ENCODE data around the gene MYB. TPM values are rescaled to one million over a fixed set of nuclear protein-coding genes. Genes with fewer than 3 reads are reported as not detected.

MYB gene
- total and polyA plus RNA-seq, 2 donors (not counting 1 experiment from before 2014, with no cell fraction given), result under 0.01 to 0.16 TPM

DNA sequence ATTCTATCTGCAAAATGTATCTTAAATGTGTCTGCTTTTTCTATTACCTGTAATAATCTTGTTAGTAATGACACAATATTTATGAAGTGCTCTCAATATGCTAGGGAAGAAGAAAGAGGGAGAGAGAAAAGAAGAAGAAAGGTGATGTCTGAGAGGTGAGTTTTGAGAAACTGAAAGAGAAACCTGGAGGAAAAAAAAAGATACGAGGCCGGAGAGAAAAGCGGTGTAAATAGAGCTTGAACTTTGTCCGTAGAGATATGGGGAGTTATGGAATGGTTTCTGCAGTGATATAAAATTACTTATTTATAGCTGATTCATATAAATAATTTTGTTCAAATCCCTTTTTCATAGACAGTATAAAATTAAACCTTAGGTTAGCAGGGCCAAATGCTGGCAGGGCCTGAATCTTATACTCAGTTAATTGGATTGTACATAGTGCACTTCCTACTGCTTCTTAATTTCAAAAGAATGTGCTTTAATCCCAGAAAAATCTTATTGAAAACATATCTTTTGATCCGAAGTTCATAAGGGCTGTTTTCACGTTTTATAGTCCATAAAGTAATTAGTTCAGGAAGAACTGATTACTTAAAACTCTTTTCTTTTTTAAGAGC is 43.0 kb downstream of the MYB start:
- Histone ChIP-seq H3K9me3 (ENCODE audit: control insufficient read depth, insufficient read depth, low read depth, low read length) (no peaks in the 10 kb centered on the region), H3K27me3 (ENCODE audit: control insufficient read depth, insufficient read depth, low read length) (no peaks in the 10 kb centered on the region), H4K20me1 (ENCODE audit: control insufficient read depth, extremely low read depth, insufficient read depth, low read length) (no peaks in the 10 kb centered on the region), H3K4me1 (ENCODE audit: control insufficient read depth, extremely low read depth, insufficient read depth, low read length) (no peaks in the 10 kb centered on the region), H2AFZ (ENCODE audit: low read length) (no peak overlapping the region), H3K9ac (ENCODE audit: insufficient read depth, low read length) (no peak overlapping the region), H3K4me3 (replicated peaks in 1 of 4; ENCODE audit: control extremely low read depth in 1 of 4, insufficient read depth in 1 of 4, low read depth in 3 of 4, low read length in 4 of 4) (no peak overlapping the region), H3K4me2 (ENCODE audit: extremely low read depth, insufficient read depth, low read length) (no peak overlapping the region), H3K36me3 (ENCODE audit: control insufficient read depth, insufficient read depth, low read length) (no peaks in the 10 kb centered on the region), H3K27ac (ENCODE audit: insufficient read depth, low read length) (no peak overlapping the region), H3K79me2 (ENCODE audit: control insufficient read depth, insufficient read depth, low read length) (no peaks in the 10 kb centered on the region)
- TF ChIP-seq EZH2 (IDR thresholded peaks at IDR 0.05; ENCODE audit: low read length, missing control alignments) (no peak), CTCF (conservative IDR thresholded peaks at IDR 0.05 in 1 of 2, IDR thresholded peaks at IDR 0.05 in 1 of 2; ENCODE audit: low read depth in 1 of 2, low read length in 2 of 2) (no peak)
- DNase-seq (ENCODE audit: low read depth in 2 of 2), result no peak

GRCh38 chr6:135225911-135226310 is 44.8 kb downstream of the MYB start:
- H4K20me1 ChIP-seq (ENCODE audit: control insufficient read depth, extremely low read depth, insufficient read depth, low read length), result no peaks in the 10 kb centered on the region
- H3K4me3 ChIP-seq (replicated peaks in 1 of 4; ENCODE audit: control extremely low read depth in 1 of 4, insufficient read depth in 1 of 4, low read depth in 3 of 4, low read length in 4 of 4), result no peak overlapping the region
- H2AFZ ChIP-seq (ENCODE audit: low read length), result no peak overlapping the region
- H3K4me1 ChIP-seq (ENCODE audit: control insufficient read depth, extremely low read depth, insufficient read depth, low read length), result no peaks in the 10 kb centered on the region
- H3K36me3 ChIP-seq (ENCODE audit: control insufficient read depth, insufficient read depth, low read length), result no peaks in the 10 kb centered on the region
- DNase-seq (ENCODE audit: low read depth in 2 of 2), result no peak
- no peaks in the 10 kb centered on the region for H3K9me3 ChIP-seq (ENCODE audit: control insufficient read depth, insufficient read depth, low read depth, low read length)
- H3K79me2 ChIP-seq (ENCODE audit: control insufficient read depth, insufficient read depth, low read length), result no peaks in the 10 kb centered on the region
- H3K4me2 ChIP-seq (ENCODE audit: extremely low read depth, insufficient read depth, low read length), result no peak overlapping the region
- no peak for TF ChIP-seq CTCF (conservative IDR thresholded peaks at IDR 0.05 in 1 of 2, IDR thresholded peaks at IDR 0.05 in 1 of 2; ENCODE audit: low read depth in 1 of 2, low read length in 2 of 2)
- no peak for TF ChIP-seq EZH2 (IDR thresholded peaks at IDR 0.05; ENCODE audit: low read length, missing control alignments)
- no peak overlapping the region for H3K27ac ChIP-seq (ENCODE audit: insufficient read depth, low read length)
- H3K27me3 ChIP-seq (ENCODE audit: control insufficient read depth, insufficient read depth, low read length), result no peaks in the 10 kb centered on the region
- no peak overlapping the region for H3K9ac ChIP-seq (ENCODE audit: insufficient read depth, low read length)

GRCh38 chr6:135226537-135226936 is 45.4 kb downstream of the MYB start:
- Histone ChIP-seq H2AFZ (ENCODE audit: low read length) (no peak overlapping the region), H4K20me1 (ENCODE audit: control insufficient read depth, extremely low read depth, insufficient read depth, low read length) (no peaks in the 10 kb centered on the region), H3K9ac (ENCODE audit: insufficient read depth, low read length) (no peak overlapping the region), H3K27ac (ENCODE audit: insufficient read depth, low read length) (no peak overlapping the region), H3K36me3 (ENCODE audit: control insufficient read depth, insufficient read depth, low read length) (no peaks in the 10 kb centered on the region), H3K4me2 (ENCODE audit: extremely low read depth, insufficient read depth, low read length) (no peak overlapping the region), H3K4me1 (ENCODE audit: control insufficient read depth, extremely low read depth, insufficient read depth, low read length) (no peaks in the 10 kb centered on the region), H3K4me3 (replicated peaks in 1 of 4; ENCODE audit: control extremely low read depth in 1 of 4, insufficient read depth in 1 of 4, low read depth in 3 of 4, low read length in 4 of 4) (no peak overlapping the region), H3K79me2 (ENCODE audit: control insufficient read depth, insufficient read depth, low read length) (no peaks in the 10 kb centered on the region), H3K9me3 (ENCODE audit: control insufficient read depth, insufficient read depth, low read depth, low read length) (no peaks in the 10 kb centered on the region), H3K27me3 (ENCODE audit: control insufficient read depth, insufficient read depth, low read length) (no peaks in the 10 kb centered on the region)
- TF ChIP-seq EZH2 (IDR thresholded peaks at IDR 0.05; ENCODE audit: low read length, missing control alignments), result no peak
- TF ChIP-seq CTCF (conservative IDR thresholded peaks at IDR 0.05 in 1 of 2, IDR thresholded peaks at IDR 0.05 in 1 of 2; ENCODE audit: low read depth in 1 of 2, low read length in 2 of 2), result no peak
- no peak for DNase-seq (ENCODE audit: low read depth in 2 of 2)

Data from fibroblast of lung (primary cell).